ENCODE measurements around the gene MON2. TPM values are rescaled to one million over a fixed set of nuclear protein-coding genes. Genes with fewer than 3 reads are reported as not detected.

The MON2 gene
- total and polyA plus RNA-seq, 2 of the 8 experiments (the other 6 are each of a cell fraction or from before 2014, with no cell fraction given), result 3.8 to 21.8 TPM

DNA sequence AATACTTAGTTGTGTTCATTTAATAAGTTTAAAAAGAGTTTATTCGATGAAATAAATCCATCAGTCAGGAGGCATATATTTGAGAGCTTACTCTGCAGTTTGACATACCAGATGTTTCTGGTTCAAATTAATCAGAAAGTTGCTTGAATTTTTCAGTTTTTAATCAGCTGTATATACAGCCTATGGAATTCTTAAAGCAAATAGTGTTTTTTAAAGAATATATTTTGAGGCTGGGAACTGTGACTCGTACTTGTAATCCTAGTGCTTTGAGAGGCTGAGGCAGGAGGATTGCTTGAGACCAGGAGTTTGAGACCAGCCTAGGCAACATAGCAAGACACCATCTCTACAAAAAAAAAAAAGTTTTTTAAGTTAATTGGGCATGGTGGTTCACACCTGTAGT, 112.1 kb downstream of the MON2 start (continued):
- TF ChIP-seq, protein P1, sequence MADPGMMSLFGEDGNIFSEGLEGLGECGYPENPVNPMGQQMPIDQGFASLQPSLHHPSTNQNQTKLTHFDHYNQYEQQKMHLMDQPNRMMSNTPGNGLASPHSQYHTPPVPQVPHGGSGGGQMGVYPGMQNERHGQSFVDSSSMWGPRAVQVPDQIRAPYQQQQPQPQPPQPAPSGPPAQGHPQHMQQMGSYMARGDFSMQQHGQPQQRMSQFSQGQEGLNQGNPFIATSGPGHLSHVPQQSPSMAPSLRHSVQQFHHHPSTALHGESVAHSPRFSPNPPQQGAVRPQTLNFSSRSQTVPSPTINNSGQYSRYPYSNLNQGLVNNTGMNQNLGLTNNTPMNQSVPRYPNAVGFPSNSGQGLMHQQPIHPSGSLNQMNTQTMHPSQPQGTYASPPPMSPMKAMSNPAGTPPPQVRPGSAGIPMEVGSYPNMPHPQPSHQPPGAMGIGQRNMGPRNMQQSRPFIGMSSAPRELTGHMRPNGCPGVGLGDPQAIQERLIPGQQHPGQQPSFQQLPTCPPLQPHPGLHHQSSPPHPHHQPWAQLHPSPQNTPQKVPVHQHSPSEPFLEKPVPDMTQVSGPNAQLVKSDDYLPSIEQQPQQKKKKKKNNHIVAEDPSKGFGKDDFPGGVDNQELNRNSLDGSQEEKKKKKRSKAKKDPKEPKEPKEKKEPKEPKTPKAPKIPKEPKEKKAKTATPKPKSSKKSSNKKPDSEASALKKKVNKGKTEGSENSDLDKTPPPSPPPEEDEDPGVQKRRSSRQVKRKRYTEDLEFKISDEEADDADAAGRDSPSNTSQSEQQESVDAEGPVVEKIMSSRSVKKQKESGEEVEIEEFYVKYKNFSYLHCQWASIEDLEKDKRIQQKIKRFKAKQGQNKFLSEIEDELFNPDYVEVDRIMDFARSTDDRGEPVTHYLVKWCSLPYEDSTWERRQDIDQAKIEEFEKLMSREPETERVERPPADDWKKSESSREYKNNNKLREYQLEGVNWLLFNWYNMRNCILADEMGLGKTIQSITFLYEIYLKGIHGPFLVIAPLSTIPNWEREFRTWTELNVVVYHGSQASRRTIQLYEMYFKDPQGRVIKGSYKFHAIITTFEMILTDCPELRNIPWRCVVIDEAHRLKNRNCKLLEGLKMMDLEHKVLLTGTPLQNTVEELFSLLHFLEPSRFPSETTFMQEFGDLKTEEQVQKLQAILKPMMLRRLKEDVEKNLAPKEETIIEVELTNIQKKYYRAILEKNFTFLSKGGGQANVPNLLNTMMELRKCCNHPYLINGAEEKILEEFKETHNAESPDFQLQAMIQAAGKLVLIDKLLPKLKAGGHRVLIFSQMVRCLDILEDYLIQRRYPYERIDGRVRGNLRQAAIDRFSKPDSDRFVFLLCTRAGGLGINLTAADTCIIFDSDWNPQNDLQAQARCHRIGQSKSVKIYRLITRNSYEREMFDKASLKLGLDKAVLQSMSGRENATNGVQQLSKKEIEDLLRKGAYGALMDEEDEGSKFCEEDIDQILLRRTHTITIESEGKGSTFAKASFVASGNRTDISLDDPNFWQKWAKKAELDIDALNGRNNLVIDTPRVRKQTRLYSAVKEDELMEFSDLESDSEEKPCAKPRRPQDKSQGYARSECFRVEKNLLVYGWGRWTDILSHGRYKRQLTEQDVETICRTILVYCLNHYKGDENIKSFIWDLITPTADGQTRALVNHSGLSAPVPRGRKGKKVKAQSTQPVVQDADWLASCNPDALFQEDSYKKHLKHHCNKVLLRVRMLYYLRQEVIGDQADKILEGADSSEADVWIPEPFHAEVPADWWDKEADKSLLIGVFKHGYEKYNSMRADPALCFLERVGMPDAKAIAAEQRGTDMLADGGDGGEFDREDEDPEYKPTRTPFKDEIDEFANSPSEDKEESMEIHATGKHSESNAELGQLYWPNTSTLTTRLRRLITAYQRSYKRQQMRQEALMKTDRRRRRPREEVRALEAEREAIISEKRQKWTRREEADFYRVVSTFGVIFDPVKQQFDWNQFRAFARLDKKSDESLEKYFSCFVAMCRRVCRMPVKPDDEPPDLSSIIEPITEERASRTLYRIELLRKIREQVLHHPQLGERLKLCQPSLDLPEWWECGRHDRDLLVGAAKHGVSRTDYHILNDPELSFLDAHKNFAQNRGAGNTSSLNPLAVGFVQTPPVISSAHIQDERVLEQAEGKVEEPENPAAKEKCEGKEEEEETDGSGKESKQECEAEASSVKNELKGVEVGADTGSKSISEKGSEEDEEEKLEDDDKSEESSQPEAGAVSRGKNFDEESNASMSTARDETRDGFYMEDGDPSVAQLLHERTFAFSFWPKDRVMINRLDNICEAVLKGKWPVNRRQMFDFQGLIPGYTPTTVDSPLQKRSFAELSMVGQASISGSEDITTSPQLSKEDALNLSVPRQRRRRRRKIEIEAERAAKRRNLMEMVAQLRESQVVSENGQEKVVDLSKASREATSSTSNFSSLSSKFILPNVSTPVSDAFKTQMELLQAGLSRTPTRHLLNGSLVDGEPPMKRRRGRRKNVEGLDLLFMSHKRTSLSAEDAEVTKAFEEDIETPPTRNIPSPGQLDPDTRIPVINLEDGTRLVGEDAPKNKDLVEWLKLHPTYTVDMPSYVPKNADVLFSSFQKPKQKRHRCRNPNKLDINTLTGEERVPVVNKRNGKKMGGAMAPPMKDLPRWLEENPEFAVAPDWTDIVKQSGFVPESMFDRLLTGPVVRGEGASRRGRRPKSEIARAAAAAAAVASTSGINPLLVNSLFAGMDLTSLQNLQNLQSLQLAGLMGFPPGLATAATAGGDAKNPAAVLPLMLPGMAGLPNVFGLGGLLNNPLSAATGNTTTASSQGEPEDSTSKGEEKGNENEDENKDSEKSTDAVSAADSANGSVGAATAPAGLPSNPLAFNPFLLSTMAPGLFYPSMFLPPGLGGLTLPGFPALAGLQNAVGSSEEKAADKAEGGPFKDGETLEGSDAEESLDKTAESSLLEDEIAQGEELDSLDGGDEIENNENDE (IDR thresholded peaks at IDR 0.05; ENCODE audit: insufficient replicate concordance, low read length), result no peak
- TF ChIP-seq CHD1 (IDR thresholded peaks at IDR 0.05; ENCODE audit: low read depth, low read length) (no peak), SAP30 (IDR thresholded peaks at IDR 0.05; ENCODE audit: insufficient read depth, insufficient replicate concordance, low read length) (no peak), POLR2AphosphoS5 (IDR thresholded peaks at IDR 0.05; ENCODE audit: low read depth, low read length) (no peak), MAFK (IDR thresholded peaks at IDR 0.05; ENCODE audit: low read depth, low read length) (no peak), RAD21 (IDR thresholded peaks at IDR 0.05 in 1 of 2, conservative IDR thresholded peaks at IDR 0.05 in 1 of 2; ENCODE audit: low read depth in 2 of 2, low read length in 2 of 2) (no peak), HDAC6 (IDR thresholded peaks at IDR 0.05; ENCODE audit: low read depth, low read length) (no peak), GABPA (IDR thresholded peaks at IDR 0.05; ENCODE audit: borderline replicate concordance, insufficient read depth, low read length) (no peak), RBBP5 (IDR thresholded peaks at IDR 0.05; ENCODE audit: borderline replicate concordance, low read depth, low read length) (no peak), PHF8 (conservative IDR thresholded peaks at IDR 0.05; ENCODE audit: low read depth, low read length) (no peak), SP1 (IDR thresholded peaks at IDR 0.05; ENCODE audit: low read depth, low read length) (no peak), CBX8 (IDR thresholded peaks at IDR 0.05; ENCODE audit: borderline replicate concordance, low read depth, low read length) (no peak)
